Measurements from ENCODE around the gene LRP11. TPM values are rescaled to one million over a fixed set of nuclear protein-coding genes. Genes with fewer than 3 reads are reported as not detected.

The LRP11 gene
- total and polyA plus RNA-seq, 2 donors from 2014 or later = 22.1 to 34.0 TPM

- H3K4me3 ChIP-seq (ENCODE audit: low read length in 3 of 3) = no peak overlapping the region
- intact Hi-C loops (cut with DNase I) = no loop called here
- H3K27ac ChIP-seq (ENCODE audit: low read depth in 2 of 2, low read length in 2 of 2) = no peak overlapping the region
- no peak overlapping the region for H3K9ac ChIP-seq (ENCODE audit: low read length in 3 of 3)
- peaks cover 0 to 4% (median 0%) of the 10 kb centered on the region in 3 donors for H3K4me1 ChIP-seq (ENCODE audit: control insufficient read depth in 2 of 3, insufficient read depth in 2 of 3, low read depth in 1 of 3, low read length in 3 of 3)
- TF ChIP-seq CTCF (IDR thresholded peaks at IDR 0.05; ENCODE audit: borderline replicate concordance, extremely low read depth, insufficient read depth) = no peak
- FAIRE-seq = no peak
- H3K9me3 ChIP-seq (ENCODE audit: control insufficient read depth in 2 of 3, insufficient read depth in 1 of 3, low read length in 3 of 3) = no peaks in the 10 kb centered on the region
- H3K27me3 ChIP-seq (ENCODE audit: control insufficient read depth, insufficient read depth, low read length) = no peaks in the 10 kb centered on the region
- peak in 2 of 5 donors; percentile 3 to 30 for DNase-seq
- H3K36me3 ChIP-seq (ENCODE audit: control insufficient read depth in 2 of 3, insufficient read depth in 3 of 3, low read length in 3 of 3) = no peaks in the 10 kb centered on the region
Measured at GRCh38 chr6:149900620-149901443, 36.7 kb upstream of the LRP11 start.

GRCh38 chr6:149899926-149900619 lies 35.9 kb upstream of the LRP11 start:
- intact Hi-C loops (cut with DNase I) = no loop called here
- H3K9ac ChIP-seq (ENCODE audit: low read length in 3 of 3) = no peak overlapping the region
- no peak overlapping the region for H3K4me3 ChIP-seq (ENCODE audit: low read length in 3 of 3)
- no peaks in the 10 kb centered on the region for H3K9me3 ChIP-seq (ENCODE audit: control insufficient read depth in 2 of 3, insufficient read depth in 1 of 3, low read length in 3 of 3)
- FAIRE-seq (no peak), DNase-seq (no peak)
- H3K27me3 ChIP-seq (ENCODE audit: control insufficient read depth, insufficient read depth, low read length) = no peaks in the 10 kb centered on the region
- peaks cover 0 to 10% (median 0%) of the 10 kb centered on the region in 3 donors for H3K4me1 ChIP-seq (ENCODE audit: control insufficient read depth in 2 of 3, insufficient read depth in 2 of 3, low read depth in 1 of 3, low read length in 3 of 3)
- TF ChIP-seq CTCF (IDR thresholded peaks at IDR 0.05; ENCODE audit: borderline replicate concordance, extremely low read depth, insufficient read depth) = no peak
- no peak overlapping the region for H3K27ac ChIP-seq (ENCODE audit: low read depth in 2 of 2, low read length in 2 of 2)
- H3K36me3 ChIP-seq (ENCODE audit: control insufficient read depth in 2 of 3, insufficient read depth in 3 of 3, low read length in 3 of 3) = no peaks in the 10 kb centered on the region

GRCh38 chr6:149899486-149899885 lies 35.3 kb upstream of the LRP11 start:
- no peaks in the 10 kb centered on the region for H3K9me3 ChIP-seq (ENCODE audit: control insufficient read depth in 2 of 3, insufficient read depth in 1 of 3, low read length in 3 of 3)
- no peak for TF ChIP-seq CTCF (IDR thresholded peaks at IDR 0.05; ENCODE audit: borderline replicate concordance, extremely low read depth, insufficient read depth)
- no peak for FAIRE-seq

More at GRCh38 chr6:149899486-149899885, 35.3 kb upstream of the LRP11 start:
- Histone ChIP-seq H3K4me3 (ENCODE audit: low read length in 3 of 3) (no peak overlapping the region), H3K27ac (ENCODE audit: low read depth in 2 of 2, low read length in 2 of 2) (no peak overlapping the region), H3K4me1 (ENCODE audit: control insufficient read depth in 2 of 3, insufficient read depth in 2 of 3, low read depth in 1 of 3, low read length in 3 of 3) (peaks cover 0 to 12% (median 0%) of the 10 kb centered on the region in 3 donors), H3K9ac (ENCODE audit: low read length in 3 of 3) (no peak overlapping the region), H3K36me3 (ENCODE audit: control insufficient read depth in 2 of 3, insufficient read depth in 3 of 3, low read length in 3 of 3) (no peaks in the 10 kb centered on the region), H3K27me3 (ENCODE audit: control insufficient read depth, insufficient read depth, low read length) (no peaks in the 10 kb centered on the region)
- intact Hi-C loops (cut with DNase I) = no loop called here
- DNase-seq = no peak

Measured in kidney (tissue), 14 donors.